Stimulated activated CD4-positive, alpha-beta T cell treated with anti-CD3 and anti-CD28 coated beads, Interleukin-1b, Interleukin-23, amount 100 ng/mL, for 48 hours (primary cell): ENCODE data around the gene CHFR.
A peak's percentile ranks its signal among the peaks of the same experiment; 100 is the strongest.

ENCODE experiments used
- DNase-seq: peaks from one replicate; pipeline ENCODE4 v3.0.0-alpha.2; 2020

The CHFR gene

DNA sequence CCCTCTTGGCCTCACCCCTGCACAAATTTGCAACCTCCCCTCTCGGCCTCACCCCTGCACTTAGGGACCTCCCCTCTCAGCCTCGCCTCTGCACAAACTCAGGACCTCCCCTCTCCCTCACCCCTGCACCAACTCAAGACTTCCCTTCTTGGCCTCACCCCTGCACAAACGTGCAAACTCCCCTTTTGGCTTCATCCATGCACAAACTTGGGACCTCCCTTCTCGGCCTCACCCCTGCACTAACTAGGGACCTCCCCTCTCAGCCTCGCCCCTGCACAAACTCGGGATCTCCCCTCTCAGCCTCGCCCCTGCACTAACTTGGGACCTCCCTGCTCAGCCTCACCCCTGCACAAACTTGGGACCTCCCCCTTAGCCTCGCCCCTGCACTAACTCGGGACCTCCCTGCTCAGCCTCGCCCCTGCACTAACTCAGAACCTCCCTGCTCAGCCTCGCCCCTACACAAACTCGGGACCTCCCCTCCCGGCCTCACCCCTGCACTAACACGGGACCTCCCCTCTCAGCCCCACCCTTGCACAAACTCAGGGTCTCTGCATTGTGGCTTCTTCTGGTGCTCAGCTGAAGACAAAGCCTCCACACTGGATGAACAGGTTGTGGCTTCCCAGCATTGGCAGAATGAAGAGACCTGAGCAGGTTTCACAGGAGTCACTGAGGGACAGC is 47.7 kb downstream of the CHFR start:
- DNase-seq: no peak

GRCh38 chr12:132838410-132839080 is 48.9 kb downstream of the CHFR start:
- DNase-seq: no peak

- no peak for DNase-seq
Observed at GRCh38 chr12:132837693-132838409, 49.6 kb downstream of the CHFR start.

- no peak for DNase-seq
Observed at GRCh38 chr12:132836795-132837331, 50.5 kb downstream of the CHFR start.

GRCh38 chr12:132836230-132836629 is 51.2 kb downstream of the CHFR start:
- peak; percentile 17 for DNase-seq

GRCh38 chr12:132835076-132836025 is 52.1 kb downstream of the CHFR start:
- no peak for DNase-seq

DNA sequence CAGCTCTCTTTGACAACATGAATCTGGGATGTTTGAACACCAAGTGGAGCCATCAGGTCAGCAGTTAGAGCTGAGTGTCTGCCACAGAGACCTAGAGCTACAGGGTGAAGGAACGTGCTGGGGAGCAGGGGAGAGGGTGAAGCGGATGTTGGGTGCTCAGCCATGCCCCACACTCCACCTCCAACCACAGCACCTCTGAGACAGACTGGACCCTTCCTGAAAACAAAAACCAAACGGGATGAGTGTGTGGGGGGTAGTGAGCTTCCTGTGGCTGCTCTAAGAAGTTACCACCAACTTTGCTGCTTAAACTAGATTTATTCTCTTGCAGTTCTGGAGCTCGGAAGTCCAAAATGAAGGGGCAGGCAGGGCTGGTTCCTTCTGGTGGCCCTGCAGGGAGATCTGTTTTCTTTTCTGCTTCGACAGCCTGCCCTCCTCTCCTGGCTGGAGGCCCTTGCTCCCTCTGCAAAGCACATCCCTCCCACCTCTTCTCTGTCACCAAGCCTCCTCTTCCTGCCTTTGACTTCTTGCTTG is 53.2 kb downstream of the CHFR start:
- peak; percentile 20 for DNase-seq

GRCh38 chr12:132833341-132833740 is 54.1 kb downstream of the CHFR start:
- no peak for DNase-seq

DNA sequence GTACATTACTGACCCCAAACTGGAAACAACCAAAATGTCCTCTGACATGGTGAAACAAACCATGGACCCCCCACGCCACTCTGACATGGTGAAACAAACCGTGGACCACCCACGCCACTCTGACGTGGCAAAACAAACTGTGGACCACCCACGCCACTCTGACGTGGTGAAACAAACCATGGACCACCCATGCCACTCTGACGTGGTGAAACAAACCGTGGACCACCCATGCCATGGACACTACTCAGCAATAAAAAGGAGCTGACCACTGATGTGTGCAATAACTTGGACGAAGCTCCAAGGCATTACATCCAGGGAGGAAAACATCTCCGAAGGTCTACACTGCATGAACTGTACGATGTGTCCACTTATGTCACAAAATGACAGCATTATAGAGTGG is 55.6 kb downstream of the CHFR start:
- no peak for DNase-seq

DNA sequence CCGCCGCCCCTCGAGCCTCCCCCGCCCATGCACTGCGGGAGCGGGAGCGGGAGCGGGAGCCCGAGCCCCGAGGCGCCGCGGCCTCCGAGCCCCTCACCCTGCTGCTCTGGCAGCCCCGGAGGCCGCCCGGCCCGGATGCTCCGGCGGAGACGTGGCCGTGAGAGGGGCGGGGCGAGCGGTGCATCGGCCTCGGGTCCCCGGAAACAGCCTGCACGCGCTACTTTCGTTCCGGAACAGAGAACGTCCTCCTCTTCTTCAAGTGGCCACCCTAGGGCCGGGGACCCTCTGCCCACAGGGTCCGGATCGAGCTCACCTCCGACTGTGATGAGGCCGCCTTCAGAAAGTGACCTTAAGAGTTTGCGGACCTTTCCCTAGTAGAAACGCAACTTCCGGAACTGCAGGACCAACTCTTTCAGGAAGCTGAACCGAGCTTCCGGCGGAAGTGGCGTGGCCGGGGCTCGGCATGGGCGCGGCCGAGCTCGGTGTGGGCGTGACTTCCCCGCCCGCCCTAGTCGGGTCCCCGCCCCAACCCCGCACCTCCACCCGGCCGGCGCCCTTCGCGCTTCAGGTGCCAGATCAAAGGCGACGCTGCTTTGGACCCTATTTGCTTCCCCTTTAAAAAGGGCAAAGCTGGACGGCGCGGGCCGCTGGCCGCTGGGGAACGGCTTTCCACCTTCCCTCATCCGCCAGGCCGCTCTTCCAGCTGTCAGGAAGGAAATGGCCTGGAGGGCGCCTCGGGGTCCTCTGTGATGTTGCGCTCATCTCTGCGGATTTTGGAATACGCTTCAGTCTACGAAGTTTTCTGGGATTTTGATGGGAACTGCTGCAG is 58.5 kb downstream of the CHFR start, which contains the start of gene GOLGA3:
GOLGA3 (minus strand) TSS at position 164 of the 829 bp plus-strand sequence. CDS start 6,741 bp downstream, outside the sequence.
- DNase-seq: peak; percentile 95

DNA sequence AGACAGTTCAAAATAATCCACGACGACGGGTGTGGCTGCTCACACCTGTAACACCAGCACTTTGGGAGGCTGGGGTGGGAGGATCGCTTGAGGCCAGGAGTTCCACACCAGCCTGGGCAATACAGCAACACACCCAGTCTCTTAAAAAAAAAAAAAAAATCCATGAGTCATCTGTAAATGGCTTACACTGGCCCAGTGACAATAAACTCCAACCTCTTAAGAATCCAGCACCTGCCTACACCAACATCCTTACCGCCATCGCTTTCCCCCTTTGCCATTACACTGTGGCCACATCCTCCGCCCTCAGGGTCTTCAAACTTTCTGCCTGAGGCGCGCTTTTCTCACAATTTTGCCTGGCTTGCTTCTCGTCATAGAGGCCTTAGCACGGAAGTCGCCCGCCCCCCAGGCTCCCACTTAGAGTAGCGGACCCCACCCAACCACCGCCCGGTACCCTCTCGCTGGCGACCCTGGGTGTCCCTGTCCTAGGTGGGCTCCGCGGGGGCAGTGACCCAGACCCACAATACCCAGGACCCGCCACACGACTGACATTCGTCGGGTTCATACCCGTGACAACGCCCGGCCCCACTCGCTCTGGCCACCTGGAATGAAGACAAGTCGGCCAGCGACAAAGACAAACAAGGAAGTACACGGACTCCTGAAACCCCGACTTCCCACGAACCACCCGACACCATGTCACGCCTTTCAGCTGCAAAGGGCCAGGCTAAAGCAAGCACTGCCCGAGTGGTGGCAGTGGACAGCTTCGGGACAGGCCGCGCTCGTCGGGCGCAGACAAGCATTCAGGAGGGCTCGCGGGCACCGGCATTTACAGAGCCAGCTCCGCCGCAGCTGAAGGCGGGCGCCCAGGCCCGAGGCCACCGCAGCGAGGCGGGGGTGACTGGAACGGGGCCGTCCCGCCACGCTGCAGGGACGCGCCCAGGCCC is 59.4 kb downstream of the CHFR start:
- no peak for DNase-seq

GRCh38 chr12:132825861-132826260 is 61.5 kb downstream of the CHFR start:
- no peak for DNase-seq

GRCh38 chr12:132825089-132825488 is 62.3 kb downstream of the CHFR start:
- DNase-seq: no peak

GRCh38 chr12:132824053-132824452 is 63.4 kb downstream of the CHFR start:
- no peak for DNase-seq

DNA sequence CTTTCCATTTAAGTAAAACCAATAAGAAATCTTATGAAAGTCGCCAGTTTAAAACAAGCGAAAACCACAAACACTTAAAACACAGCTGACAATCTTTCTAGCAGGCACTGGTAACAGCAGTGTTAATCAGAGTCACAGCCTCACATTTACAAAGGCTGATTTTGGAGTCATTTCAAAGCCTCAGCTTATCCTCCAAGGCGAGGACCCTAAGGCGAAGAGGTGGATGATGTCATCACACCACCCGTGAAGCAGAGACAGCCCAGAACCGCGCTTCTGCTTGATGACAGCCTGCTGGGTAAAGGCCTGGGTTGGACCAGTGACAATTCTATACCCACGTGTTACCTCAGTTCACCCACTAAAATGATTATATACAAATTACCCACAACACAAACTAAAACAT is 68.8 kb downstream of the CHFR start:
- no peak for DNase-seq

- no peak for DNase-seq
Observed at GRCh38 chr12:132814232-132814631, 73.2 kb downstream of the CHFR start.

GRCh38 chr12:132813443-132813842 is 74.0 kb downstream of the CHFR start:
- no peak for DNase-seq

GRCh38 chr12:132812631-132813305 is 74.6 kb downstream of the CHFR start:
- DNase-seq: no peak

- DNase-seq: peak; percentile 20
Observed at GRCh38 chr12:132809391-132809790, 78.0 kb downstream of the CHFR start.
